Tibial artery (tissue), 4 donors: ENCODE results near the gene CEP120.

Experiments
- DNase-seq, 2 donors: peaks; one replicate each; pipeline ENCODE4 v3.0.0-alpha.2; 2019
- H3K27ac ChIP-seq, 2 donors: fragments of 200-600 bp; sonication (generic) in 1 of 2; 1 replicate in 1 of 2; 2 replicates in 1 of 2; pipeline ENCODE4 v1.5.1; 2018 to 2019; ENCODE audit warnings: mild to moderate bottlenecking in 1 of 2
- H3K27me3 ChIP-seq, 2 donors: fragments of 200-600 bp; sonication (generic) in 1 of 2; one replicate each; pipeline versions ENCODE4 v1.5.1 to v1.6.0; 2016 to 2019
- H3K36me3 ChIP-seq, 3 donors: fragments of 200-600 bp; sonication (generic) in 2 of 3; one replicate each; pipeline ENCODE4 v1.5.1; 2016 to 2019; ENCODE audit warnings: mild to moderate bottlenecking in 2 of 3
- H3K4me1 ChIP-seq, 4 donors: fragments of 200-600 bp; sonication (generic) in 2 of 4; 1 replicate in 3 of 4; 2 replicates in 1 of 4; pipeline ENCODE4 v1.5.1; 2016 to 2019
- H3K4me3 ChIP-seq, 2 donors: fragments of 200-600 bp; sonication (generic) in 1 of 2; 1 replicate in 1 of 2; 2 replicates in 1 of 2; pipeline ENCODE4 v1.5.1; 2018 to 2019; ENCODE audit warnings: mild to moderate bottlenecking in 2 of 2
- H3K9me3 ChIP-seq, 3 donors: fragments of 200-600 bp; sonication (generic) in 1 of 3; one replicate each; pipeline ENCODE4 v1.5.1; 2016 to 2019
- intact Hi-C: fragments of 100-400 bp; cut with DNase I; formaldehyde crosslinking; loops from one replicate; pipeline ENCODE4 v1.15.0; 2023; ENCODE audit warnings: low total_unique reads
- TF ChIP-seq, protein P1 (sequence below), 2 experiments: fragments of 200-600 bp in 1 of 2; fragments of 450-650 bp in 1 of 2; IDR thresholded peaks; one replicate each; pipeline ENCODE4 v1.5.1; 2017 to 2019; ENCODE audit warnings: antibody characterized with exemption in 2 of 2, mild to moderate bottlenecking in 1 of 2, moderate library complexity in 1 of 2

The CEP120 gene

DNA sequence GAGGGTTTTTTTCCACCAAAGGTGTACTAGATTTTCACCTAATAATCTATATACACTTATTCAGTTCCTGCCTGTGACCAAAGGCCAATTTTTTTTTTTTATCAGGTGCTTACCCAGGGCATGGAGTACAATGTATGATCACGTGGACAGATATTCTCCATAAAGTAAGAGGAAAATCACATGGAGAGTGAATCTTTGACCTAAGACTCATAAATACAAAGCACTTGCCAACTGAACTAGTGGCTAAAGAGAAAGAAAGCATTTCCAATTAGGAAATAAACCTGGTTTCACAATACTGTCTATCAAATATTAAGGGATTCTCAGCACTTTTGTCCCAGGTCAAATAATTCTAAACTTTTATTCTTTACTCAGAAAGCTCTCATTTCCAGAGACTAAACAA lies 33.0 kb upstream of the CEP120 start:
- TF ChIP-seq, protein P1, sequence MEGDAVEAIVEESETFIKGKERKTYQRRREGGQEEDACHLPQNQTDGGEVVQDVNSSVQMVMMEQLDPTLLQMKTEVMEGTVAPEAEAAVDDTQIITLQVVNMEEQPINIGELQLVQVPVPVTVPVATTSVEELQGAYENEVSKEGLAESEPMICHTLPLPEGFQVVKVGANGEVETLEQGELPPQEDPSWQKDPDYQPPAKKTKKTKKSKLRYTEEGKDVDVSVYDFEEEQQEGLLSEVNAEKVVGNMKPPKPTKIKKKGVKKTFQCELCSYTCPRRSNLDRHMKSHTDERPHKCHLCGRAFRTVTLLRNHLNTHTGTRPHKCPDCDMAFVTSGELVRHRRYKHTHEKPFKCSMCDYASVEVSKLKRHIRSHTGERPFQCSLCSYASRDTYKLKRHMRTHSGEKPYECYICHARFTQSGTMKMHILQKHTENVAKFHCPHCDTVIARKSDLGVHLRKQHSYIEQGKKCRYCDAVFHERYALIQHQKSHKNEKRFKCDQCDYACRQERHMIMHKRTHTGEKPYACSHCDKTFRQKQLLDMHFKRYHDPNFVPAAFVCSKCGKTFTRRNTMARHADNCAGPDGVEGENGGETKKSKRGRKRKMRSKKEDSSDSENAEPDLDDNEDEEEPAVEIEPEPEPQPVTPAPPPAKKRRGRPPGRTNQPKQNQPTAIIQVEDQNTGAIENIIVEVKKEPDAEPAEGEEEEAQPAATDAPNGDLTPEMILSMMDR (IDR thresholded peaks at IDR 0.05): no peak
- no peak overlapping the region for H3K27ac ChIP-seq

DNA sequence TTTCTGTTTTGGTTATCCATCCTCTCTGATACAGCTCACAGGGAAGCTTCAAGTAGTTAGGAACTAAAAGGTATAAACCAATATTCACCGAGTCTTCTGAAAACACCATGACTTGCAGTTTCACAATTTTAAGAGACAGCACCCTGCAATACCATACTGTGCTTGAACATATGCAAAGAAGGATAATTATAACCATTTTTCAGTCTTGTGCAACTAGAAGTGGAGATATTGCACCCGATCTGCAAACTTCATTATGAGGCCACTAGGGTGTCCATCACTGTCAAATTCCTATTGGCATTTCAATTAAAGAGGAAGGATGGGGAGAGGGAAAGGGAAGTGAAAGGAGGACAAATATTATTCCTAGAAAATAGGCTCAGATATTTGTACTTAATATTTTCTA lies 32.4 kb upstream of the CEP120 start:
- H3K27ac ChIP-seq: no peak overlapping the region
- H3K9me3 ChIP-seq: no peaks in the 10 kb centered on the region
- no peak overlapping the region for H3K4me3 ChIP-seq
- no peaks in the 10 kb centered on the region for H3K27me3 ChIP-seq
- TF ChIP-seq, protein P1 (IDR thresholded peaks at IDR 0.05): no peak
- H3K36me3 ChIP-seq: no peaks in the 10 kb centered on the region
- no peak for DNase-seq
- no peaks in the 10 kb centered on the region for H3K4me1 ChIP-seq
- intact Hi-C loops: no loop called here

More for the DNA sequence above, 33.0 kb upstream of the CEP120 start:
- DNase-seq: no peak
- no peaks in the 10 kb centered on the region for H3K4me1 ChIP-seq
- intact Hi-C loops: no loop called here
- H3K4me3 ChIP-seq: no peak overlapping the region
- H3K36me3 ChIP-seq: no peaks in the 10 kb centered on the region
- H3K27me3 ChIP-seq: no peaks in the 10 kb centered on the region
- no peaks in the 10 kb centered on the region for H3K9me3 ChIP-seq

DNA sequence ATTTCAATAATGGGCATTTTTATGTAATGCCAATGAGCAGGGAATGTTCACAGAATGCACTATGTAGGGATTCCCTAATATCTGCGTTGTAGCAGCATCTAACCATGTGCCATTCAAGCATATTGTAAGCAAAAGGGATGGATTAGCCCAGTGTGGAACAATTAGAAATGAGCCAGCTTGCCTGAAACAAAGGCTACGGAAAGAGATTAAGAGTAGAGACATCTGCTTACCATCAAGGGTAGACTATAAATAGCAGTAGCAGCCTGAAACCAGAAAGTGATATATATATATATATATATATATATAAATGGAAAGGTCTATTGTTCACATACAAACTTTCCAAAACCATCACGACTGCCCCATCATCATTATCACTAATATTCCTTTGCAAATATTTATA lies 31.9 kb upstream of the CEP120 start:
- intact Hi-C loops: no loop called here
- DNase-seq: no peak
- Histone ChIP-seq H3K4me1 (no peaks in the 10 kb centered on the region), H3K36me3 (no peaks in the 10 kb centered on the region), H3K4me3 (no peak overlapping the region), H3K9me3 (no peaks in the 10 kb centered on the region), H3K27me3 (no peaks in the 10 kb centered on the region), H3K27ac (no peak overlapping the region)
- TF ChIP-seq, protein P1 (IDR thresholded peaks at IDR 0.05): no peak

DNA sequence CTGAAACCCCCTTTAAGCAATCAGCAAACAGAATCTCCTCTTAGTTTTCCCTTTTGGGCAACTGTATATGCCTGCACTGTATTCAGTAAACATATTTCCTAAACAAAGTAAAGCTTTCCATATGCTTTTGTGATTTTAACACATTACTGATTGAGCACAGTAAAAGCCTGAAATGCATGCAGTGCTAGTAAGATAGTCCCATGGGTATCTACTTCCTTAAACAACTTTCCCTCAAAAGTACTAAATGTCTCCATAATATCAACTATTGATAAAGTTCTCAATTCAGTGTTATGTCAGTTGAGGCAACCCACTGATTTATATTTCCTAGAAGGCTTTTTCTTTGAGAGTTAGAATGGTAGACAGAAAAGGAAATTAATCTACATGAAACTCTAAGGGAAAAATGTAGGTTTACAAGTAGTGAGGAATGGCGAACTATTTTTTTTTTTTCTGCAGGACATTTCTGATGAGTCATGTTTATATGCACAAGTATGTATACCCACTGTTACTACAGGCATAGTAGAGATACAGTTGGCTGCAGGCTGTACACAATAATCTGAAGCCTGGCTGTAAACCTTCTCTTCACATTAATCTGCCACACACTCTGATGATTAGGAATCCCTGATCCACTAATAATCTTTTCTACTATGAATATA lies 31.2 kb upstream of the CEP120 start:
- no peak overlapping the region for H3K4me3 ChIP-seq
- TF ChIP-seq, protein P1 (IDR thresholded peaks at IDR 0.05): no peak
- no peak overlapping the region for H3K27ac ChIP-seq
- H3K9me3 ChIP-seq: no peaks in the 10 kb centered on the region
- H3K4me1 ChIP-seq: no peaks in the 10 kb centered on the region
- no peaks in the 10 kb centered on the region for H3K36me3 ChIP-seq
- no peaks in the 10 kb centered on the region for H3K27me3 ChIP-seq
- intact Hi-C loops: no loop called here
- DNase-seq: no peak

DNA sequence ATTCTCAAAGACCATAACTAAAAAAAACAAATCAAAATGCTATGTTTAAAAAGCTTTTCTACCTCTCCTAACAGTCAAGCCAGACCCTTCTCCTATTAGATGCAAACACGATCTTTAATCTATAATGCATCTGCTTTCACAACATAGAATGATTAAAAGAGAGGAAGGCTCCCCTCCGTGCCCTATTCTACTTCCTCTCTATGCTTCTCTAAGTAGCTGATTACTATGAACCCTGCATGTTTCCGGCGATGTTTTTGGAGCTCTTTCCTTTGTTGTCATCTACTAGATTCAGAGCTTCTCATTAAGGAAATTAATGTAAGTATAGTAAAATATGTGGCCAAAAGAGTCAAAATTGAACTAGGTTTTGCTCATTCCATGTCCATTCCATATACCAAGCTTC lies 29.2 kb upstream of the CEP120 start:
- TF ChIP-seq, protein P1 (IDR thresholded peaks at IDR 0.05): no peak
- no peaks in the 10 kb centered on the region for H3K4me1 ChIP-seq
- intact Hi-C loops: no loop called here

DNA sequence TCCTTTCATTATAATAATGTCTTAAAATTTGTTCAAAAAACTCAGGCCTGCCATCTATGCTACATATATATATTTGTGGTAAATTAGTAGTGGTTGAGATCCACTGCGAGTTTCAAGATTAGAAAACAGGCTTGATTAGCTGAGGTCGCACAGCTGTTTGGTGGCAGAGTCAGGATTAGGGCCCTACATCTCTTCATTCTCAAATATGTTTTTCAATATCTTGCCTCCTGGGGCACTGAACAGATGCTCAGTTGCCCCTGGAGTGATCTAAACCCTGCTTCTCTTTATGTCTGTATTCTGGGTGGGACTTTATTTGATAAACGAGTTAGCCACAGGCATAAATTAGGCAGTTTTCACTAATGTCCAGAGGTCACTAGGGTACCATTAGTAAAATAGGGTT lies 27.8 kb upstream of the CEP120 start:
- intact Hi-C loops: no loop called here
- DNase-seq: no peak
- Histone ChIP-seq H3K4me1 (no peaks in the 10 kb centered on the region), H3K9me3 (no peaks in the 10 kb centered on the region), H3K27me3 (no peaks in the 10 kb centered on the region), H3K4me3 (no peak overlapping the region), H3K27ac (no peak overlapping the region), H3K36me3 (no peaks in the 10 kb centered on the region)
- TF ChIP-seq, protein P1 (IDR thresholded peaks at IDR 0.05): no peak

More for the DNA sequence above, 29.2 kb upstream of the CEP120 start:
- Histone ChIP-seq H3K27me3 (no peaks in the 10 kb centered on the region), H3K9me3 (no peaks in the 10 kb centered on the region), H3K4me3 (no peak overlapping the region), H3K36me3 (no peaks in the 10 kb centered on the region), H3K27ac (no peak overlapping the region)
- no peak for DNase-seq
